Measurements from ENCODE around the gene FAM90A1.
"Not testable (repeated sequence)": the region's sequence is repeated elsewhere in the genome, so short reads cannot be mapped to it uniquely, and the experiment has no call there.

GRCh38 chr12:8242880-8243681 is 15.7 kb upstream of the FAM90A1 start:
- TF ChIP-seq, protein P1, sequence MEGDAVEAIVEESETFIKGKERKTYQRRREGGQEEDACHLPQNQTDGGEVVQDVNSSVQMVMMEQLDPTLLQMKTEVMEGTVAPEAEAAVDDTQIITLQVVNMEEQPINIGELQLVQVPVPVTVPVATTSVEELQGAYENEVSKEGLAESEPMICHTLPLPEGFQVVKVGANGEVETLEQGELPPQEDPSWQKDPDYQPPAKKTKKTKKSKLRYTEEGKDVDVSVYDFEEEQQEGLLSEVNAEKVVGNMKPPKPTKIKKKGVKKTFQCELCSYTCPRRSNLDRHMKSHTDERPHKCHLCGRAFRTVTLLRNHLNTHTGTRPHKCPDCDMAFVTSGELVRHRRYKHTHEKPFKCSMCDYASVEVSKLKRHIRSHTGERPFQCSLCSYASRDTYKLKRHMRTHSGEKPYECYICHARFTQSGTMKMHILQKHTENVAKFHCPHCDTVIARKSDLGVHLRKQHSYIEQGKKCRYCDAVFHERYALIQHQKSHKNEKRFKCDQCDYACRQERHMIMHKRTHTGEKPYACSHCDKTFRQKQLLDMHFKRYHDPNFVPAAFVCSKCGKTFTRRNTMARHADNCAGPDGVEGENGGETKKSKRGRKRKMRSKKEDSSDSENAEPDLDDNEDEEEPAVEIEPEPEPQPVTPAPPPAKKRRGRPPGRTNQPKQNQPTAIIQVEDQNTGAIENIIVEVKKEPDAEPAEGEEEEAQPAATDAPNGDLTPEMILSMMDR (IDR thresholded peaks at IDR 0.05) = not testable (repeated sequence)
- not testable (repeated sequence) for TF ChIP-seq EZH2 (IDR thresholded peaks at IDR 0.05; ENCODE audit: borderline replicate concordance, insufficient read depth, low read depth, low read length, poor library complexity, severe bottlenecking)

All from B cell (primary cell).